HCT116 (cell line): ENCODE measurements around the gene NMRAL1.

Experiments used
- CEBPB ChIP-seq: IDR thresholded peaks from 2 replicates; pipeline ENCODE4 v1.6.1; 2012; ENCODE audit warnings: low read depth
- EZH2 ChIP-seq: fragments of 200-600 bp; sonication (generic); IDR thresholded peaks from 2 replicates; pipeline ENCODE4 v1.6.1; 2017; ENCODE audit warnings: antibody characterized with exemption, mixed run types
- EZH2phosphoT487 ChIP-seq: fragments of 200-600 bp; IDR thresholded peaks from 2 replicates; pipeline ENCODE4 v1.6.1; 2018; ENCODE audit warnings: antibody characterized with exemption, borderline replicate concordance
- JUND ChIP-seq: IDR thresholded peaks from 2 replicates; pipeline ENCODE4 v1.6.1; 2012
- POLR2A ChIP-seq: IDR thresholded peaks from 2 replicates; pipeline ENCODE4 v1.7.0; 2011; ENCODE audit warnings: borderline replicate concordance; ENCODE audit not compliant: insufficient read depth, insufficient read length; ENCODE audit errors: extremely low read depth
- RAD21 ChIP-seq: IDR thresholded peaks from 2 replicates; pipeline ENCODE4 v1.6.1; 2012; ENCODE audit warnings: low read depth, mild to moderate bottlenecking
- SIN3A ChIP-seq: IDR thresholded peaks from 2 replicates; pipeline ENCODE4 v1.6.1; 2012; ENCODE audit warnings: low read depth
- TCF7L2 ChIP-seq: IDR thresholded peaks from 2 replicates; pipeline ENCODE4 v1.7.0; 2011; ENCODE audit warnings: borderline replicate concordance, inconsistent platforms; ENCODE audit not compliant: insufficient read depth, insufficient read length; ENCODE audit errors: extremely low read depth
- YY1 ChIP-seq: IDR thresholded peaks from 2 replicates; pipeline ENCODE4 v1.6.1; 2011; ENCODE audit warnings: low read length, low read depth, moderate library complexity, mild to moderate bottlenecking; ENCODE audit not compliant: insufficient replicate concordance; ENCODE audit errors: extremely low read depth
- ZNF274 ChIP-seq: fragments of 200-500 bp; sonication (Bioruptor generic); IDR thresholded peaks from 2 replicates; pipeline ENCODE4 v1.6.1; 2014; ENCODE audit warnings: mild to moderate bottlenecking, low read depth, low read length, inconsistent platforms
- TF ChIP-seq, protein P1 (sequence below): IDR thresholded peaks from 2 replicates; pipeline ENCODE4 v1.6.1; 2012; ENCODE audit warnings: low read depth
- TF ChIP-seq, protein P2 (sequence below), 3 experiments: fragments of 200-600 bp in 1 of 3; sonication (generic) in 1 of 3; IDR thresholded peaks in 2 of 3; conservative IDR thresholded peaks in 1 of 3; 2 replicates each; pipeline ENCODE4 v1.5.1; 2012 to 2017; ENCODE audit warnings: low read depth in 2 of 3, low read length in 2 of 3, antibody characterized with exemption in 1 of 3, borderline replicate concordance in 1 of 3, control low read depth in 1 of 3, mild to moderate bottlenecking in 1 of 3, mixed read lengths in 1 of 3, mixed run types in 1 of 3, moderate library complexity in 1 of 3; ENCODE audit not compliant: insufficient read depth in 1 of 3
- TF ChIP-seq, protein P3 (sequence below): IDR thresholded peaks from 2 replicates; pipeline ENCODE4 v1.6.1; 2012

DNA sequence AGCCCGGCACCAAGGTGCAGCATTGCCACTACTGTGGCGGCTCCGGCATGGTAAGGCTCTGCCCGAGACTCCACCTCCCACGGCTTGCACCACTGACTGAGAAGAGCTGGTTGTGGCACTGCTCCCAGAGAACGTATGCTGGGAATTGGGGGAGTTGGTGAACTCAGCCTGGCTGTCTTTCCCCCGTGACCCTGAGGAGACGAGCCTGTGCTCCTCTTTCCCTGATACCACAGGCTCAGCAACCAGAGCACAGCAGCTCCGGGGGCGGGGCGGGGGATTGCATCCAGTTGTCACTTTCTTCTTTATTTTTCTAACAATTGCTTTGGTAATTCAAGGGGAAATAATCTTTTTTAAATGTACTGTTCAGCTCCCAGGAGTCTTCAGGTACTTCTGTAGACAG, 32.1 kb downstream of the NMRAL1 start:
- TF ChIP-seq, protein P1, sequence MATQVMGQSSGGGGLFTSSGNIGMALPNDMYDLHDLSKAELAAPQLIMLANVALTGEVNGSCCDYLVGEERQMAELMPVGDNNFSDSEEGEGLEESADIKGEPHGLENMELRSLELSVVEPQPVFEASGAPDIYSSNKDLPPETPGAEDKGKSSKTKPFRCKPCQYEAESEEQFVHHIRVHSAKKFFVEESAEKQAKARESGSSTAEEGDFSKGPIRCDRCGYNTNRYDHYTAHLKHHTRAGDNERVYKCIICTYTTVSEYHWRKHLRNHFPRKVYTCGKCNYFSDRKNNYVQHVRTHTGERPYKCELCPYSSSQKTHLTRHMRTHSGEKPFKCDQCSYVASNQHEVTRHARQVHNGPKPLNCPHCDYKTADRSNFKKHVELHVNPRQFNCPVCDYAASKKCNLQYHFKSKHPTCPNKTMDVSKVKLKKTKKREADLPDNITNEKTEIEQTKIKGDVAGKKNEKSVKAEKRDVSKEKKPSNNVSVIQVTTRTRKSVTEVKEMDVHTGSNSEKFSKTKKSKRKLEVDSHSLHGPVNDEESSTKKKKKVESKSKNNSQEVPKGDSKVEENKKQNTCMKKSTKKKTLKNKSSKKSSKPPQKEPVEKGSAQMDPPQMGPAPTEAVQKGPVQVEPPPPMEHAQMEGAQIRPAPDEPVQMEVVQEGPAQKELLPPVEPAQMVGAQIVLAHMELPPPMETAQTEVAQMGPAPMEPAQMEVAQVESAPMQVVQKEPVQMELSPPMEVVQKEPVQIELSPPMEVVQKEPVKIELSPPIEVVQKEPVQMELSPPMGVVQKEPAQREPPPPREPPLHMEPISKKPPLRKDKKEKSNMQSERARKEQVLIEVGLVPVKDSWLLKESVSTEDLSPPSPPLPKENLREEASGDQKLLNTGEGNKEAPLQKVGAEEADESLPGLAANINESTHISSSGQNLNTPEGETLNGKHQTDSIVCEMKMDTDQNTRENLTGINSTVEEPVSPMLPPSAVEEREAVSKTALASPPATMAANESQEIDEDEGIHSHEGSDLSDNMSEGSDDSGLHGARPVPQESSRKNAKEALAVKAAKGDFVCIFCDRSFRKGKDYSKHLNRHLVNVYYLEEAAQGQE, result no peak
- TF ChIP-seq, protein P2, sequence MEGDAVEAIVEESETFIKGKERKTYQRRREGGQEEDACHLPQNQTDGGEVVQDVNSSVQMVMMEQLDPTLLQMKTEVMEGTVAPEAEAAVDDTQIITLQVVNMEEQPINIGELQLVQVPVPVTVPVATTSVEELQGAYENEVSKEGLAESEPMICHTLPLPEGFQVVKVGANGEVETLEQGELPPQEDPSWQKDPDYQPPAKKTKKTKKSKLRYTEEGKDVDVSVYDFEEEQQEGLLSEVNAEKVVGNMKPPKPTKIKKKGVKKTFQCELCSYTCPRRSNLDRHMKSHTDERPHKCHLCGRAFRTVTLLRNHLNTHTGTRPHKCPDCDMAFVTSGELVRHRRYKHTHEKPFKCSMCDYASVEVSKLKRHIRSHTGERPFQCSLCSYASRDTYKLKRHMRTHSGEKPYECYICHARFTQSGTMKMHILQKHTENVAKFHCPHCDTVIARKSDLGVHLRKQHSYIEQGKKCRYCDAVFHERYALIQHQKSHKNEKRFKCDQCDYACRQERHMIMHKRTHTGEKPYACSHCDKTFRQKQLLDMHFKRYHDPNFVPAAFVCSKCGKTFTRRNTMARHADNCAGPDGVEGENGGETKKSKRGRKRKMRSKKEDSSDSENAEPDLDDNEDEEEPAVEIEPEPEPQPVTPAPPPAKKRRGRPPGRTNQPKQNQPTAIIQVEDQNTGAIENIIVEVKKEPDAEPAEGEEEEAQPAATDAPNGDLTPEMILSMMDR (IDR thresholded peaks at IDR 0.05 in 2 of 3, conservative IDR thresholded peaks at IDR 0.05 in 1 of 3; ENCODE audit: borderline replicate concordance in 1 of 3, insufficient read depth in 1 of 3, low read depth in 2 of 3, low read length in 2 of 3), result no peak
- TF ChIP-seq, protein P3, sequence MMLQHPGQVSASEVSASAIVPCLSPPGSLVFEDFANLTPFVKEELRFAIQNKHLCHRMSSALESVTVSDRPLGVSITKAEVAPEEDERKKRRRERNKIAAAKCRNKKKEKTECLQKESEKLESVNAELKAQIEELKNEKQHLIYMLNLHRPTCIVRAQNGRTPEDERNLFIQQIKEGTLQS, result no peak
- no peak for TF ChIP-seq TCF7L2
- no peak for TF ChIP-seq EZH2
- TF ChIP-seq POLR2A, result no peak
- no peak for TF ChIP-seq JUND
- TF ChIP-seq CEBPB, result no peak
- TF ChIP-seq EZH2phosphoT487, result no peak
- no peak for TF ChIP-seq YY1
- TF ChIP-seq ZNF274, result no peak
- TF ChIP-seq RAD21, result no peak
- TF ChIP-seq SIN3A, result no peak
